A549 (cell line): ENCODE data around the gene ENKUR.

ENCODE experiments used
- CEBPB ChIP-seq, 2 experiments: fragments of >200 bp in 1 of 2; sonication (Bioruptor Twin) in 1 of 2; formaldehyde crosslinking in 1 of 2; IDR thresholded peaks; 2 replicates each; pipeline ENCODE4 v1.6.1; 2012 to 2016
- CHD2 ChIP-seq: fragments of 150-350 bp; IDR thresholded peaks from 2 replicates; pipeline ENCODE4 v1.6.1; 2014; ENCODE audit warnings: low read length; ENCODE audit not compliant: partially characterized antibody
- JUNB ChIP-seq: fragments of >200 bp; sonication (Bioruptor Twin); formaldehyde crosslinking; IDR thresholded peaks from 2 replicates; pipeline ENCODE4 v1.6.1; 2016
- KDM1A ChIP-seq: fragments of 200-600 bp; sonication (generic); IDR thresholded peaks from 2 replicates; pipeline ENCODE4 v1.6.1; 2016; ENCODE audit warnings: low read depth, mild to moderate bottlenecking
- MYC ChIP-seq: IDR thresholded peaks from 2 replicates; pipeline ENCODE4 v1.6.1; 2012; ENCODE audit warnings: mild to moderate bottlenecking, inconsistent platforms, low read length, improper control_type of control experiment, borderline replicate concordance
- POLR2A ChIP-seq: IDR thresholded peaks from 2 replicates; pipeline ENCODE4 v1.6.1; 2012; ENCODE audit warnings: mild to moderate bottlenecking, low read length
- RAD21 ChIP-seq, 2 experiments: fragments of >200 bp in 1 of 2; sonication (Bioruptor Twin) in 1 of 2; formaldehyde crosslinking in 1 of 2; IDR thresholded peaks in 1 of 2; conservative IDR thresholded peaks in 1 of 2; 2 replicates in 1 of 2; 3 replicates in 1 of 2; pipeline ENCODE4 v1.6.1; 2012 to 2018; ENCODE audit warnings: inconsistent platforms in 1 of 2
- TF ChIP-seq, protein P1 (sequence below): fragments of >200 bp; sonication (Bioruptor Twin); formaldehyde crosslinking; IDR thresholded peaks from 3 replicates; pipeline ENCODE4 v1.5.1; 2016
- TF ChIP-seq, protein P2 (sequence below): fragments of 200-600 bp; sonication (generic); IDR thresholded peaks from 2 replicates; pipeline ENCODE4 v1.6.1; 2016; ENCODE audit warnings: antibody characterized with exemption, mild to moderate bottlenecking, moderate library complexity
- TF ChIP-seq, protein P3 (sequence below): IDR thresholded peaks from 2 replicates; pipeline ENCODE4 v1.6.1; 2012

DNA sequence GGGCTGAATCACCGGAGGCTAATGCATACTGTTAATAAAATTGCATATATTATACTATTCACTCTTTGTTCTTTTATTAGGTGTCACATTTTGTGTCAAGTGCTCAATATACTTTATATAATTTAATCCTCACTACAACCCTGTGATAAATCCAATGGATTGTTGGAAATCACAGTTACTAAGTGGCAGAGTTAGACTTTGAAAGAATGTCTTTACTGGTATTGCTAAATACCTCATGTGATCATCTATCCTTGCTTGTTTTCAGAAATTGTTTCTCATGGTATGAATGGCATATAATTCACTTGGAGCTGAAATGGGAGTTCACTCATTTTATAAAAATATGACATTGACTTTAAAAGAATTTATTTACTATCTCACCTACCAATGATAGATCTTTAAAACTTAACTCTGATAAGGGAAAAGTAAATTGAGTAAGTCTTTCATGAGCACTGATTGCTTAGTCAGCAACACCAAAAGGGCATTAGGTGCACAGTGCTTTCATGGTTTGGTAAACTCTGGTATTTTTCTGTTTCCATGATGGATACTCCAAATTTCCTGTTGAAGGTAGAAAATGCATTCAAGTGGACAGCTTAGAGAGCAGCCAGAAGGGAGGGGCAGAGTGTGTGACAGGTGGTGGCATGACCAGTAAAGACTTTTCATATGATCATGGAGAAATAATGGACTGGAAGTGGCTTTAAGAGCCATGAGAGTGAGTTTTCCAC lies 22.6 kb downstream of the ENKUR start:
- TF ChIP-seq RAD21 (conservative IDR thresholded peaks at IDR 0.05 in 1 of 2, IDR thresholded peaks at IDR 0.05 in 1 of 2) (no peak), CEBPB (IDR thresholded peaks at IDR 0.05) (no peak), JUNB (no peak), CHD2 (no peak), MYC (no peak), KDM1A (no peak), POLR2A (no peak)
- TF ChIP-seq, protein P1, sequence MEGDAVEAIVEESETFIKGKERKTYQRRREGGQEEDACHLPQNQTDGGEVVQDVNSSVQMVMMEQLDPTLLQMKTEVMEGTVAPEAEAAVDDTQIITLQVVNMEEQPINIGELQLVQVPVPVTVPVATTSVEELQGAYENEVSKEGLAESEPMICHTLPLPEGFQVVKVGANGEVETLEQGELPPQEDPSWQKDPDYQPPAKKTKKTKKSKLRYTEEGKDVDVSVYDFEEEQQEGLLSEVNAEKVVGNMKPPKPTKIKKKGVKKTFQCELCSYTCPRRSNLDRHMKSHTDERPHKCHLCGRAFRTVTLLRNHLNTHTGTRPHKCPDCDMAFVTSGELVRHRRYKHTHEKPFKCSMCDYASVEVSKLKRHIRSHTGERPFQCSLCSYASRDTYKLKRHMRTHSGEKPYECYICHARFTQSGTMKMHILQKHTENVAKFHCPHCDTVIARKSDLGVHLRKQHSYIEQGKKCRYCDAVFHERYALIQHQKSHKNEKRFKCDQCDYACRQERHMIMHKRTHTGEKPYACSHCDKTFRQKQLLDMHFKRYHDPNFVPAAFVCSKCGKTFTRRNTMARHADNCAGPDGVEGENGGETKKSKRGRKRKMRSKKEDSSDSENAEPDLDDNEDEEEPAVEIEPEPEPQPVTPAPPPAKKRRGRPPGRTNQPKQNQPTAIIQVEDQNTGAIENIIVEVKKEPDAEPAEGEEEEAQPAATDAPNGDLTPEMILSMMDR: no peak
- TF ChIP-seq, protein P2, sequence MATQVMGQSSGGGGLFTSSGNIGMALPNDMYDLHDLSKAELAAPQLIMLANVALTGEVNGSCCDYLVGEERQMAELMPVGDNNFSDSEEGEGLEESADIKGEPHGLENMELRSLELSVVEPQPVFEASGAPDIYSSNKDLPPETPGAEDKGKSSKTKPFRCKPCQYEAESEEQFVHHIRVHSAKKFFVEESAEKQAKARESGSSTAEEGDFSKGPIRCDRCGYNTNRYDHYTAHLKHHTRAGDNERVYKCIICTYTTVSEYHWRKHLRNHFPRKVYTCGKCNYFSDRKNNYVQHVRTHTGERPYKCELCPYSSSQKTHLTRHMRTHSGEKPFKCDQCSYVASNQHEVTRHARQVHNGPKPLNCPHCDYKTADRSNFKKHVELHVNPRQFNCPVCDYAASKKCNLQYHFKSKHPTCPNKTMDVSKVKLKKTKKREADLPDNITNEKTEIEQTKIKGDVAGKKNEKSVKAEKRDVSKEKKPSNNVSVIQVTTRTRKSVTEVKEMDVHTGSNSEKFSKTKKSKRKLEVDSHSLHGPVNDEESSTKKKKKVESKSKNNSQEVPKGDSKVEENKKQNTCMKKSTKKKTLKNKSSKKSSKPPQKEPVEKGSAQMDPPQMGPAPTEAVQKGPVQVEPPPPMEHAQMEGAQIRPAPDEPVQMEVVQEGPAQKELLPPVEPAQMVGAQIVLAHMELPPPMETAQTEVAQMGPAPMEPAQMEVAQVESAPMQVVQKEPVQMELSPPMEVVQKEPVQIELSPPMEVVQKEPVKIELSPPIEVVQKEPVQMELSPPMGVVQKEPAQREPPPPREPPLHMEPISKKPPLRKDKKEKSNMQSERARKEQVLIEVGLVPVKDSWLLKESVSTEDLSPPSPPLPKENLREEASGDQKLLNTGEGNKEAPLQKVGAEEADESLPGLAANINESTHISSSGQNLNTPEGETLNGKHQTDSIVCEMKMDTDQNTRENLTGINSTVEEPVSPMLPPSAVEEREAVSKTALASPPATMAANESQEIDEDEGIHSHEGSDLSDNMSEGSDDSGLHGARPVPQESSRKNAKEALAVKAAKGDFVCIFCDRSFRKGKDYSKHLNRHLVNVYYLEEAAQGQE: no peak
- TF ChIP-seq, protein P3, sequence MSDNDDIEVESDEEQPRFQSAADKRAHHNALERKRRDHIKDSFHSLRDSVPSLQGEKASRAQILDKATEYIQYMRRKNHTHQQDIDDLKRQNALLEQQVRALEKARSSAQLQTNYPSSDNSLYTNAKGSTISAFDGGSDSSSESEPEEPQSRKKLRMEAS: no peak
